Right lobe of liver (tissue), 6 donors: ENCODE measurements around the gene EML4. TPM values are rescaled to one million over a fixed set of nuclear protein-coding genes. Genes with fewer than 3 reads are reported as not detected.
A peak's percentile ranks its signal among the peaks of the same experiment; 100 is the strongest.

Experiments used
- ATAC-seq, 4 donors: fragments of 200-7000 bp; cut with Tn5 transposase; one replicate each; pipeline ENCODE4 v1.9.1; 2020; ENCODE audit warnings: mild to moderate bottlenecking in 4 of 4, moderate library complexity in 4 of 4
- DNase-seq, 3 donors: peaks; one replicate each; pipeline ENCODE4 v3.0.0-alpha.2; 2020
- H3K27ac ChIP-seq, 3 donors: fragments of 200-600 bp; one replicate each; pipeline ENCODE4 v1.8.0; 2022
- H3K27me3 ChIP-seq, 2 donors: fragments of 200-600 bp; one replicate each; pipeline ENCODE4 v1.8.0; 2022
- H3K36me3 ChIP-seq, 4 donors: fragments of 200-600 bp; sonication (generic) in 1 of 4; one replicate each; pipeline versions ENCODE4 v1.5.1 to v1.8.0; 2017 to 2022; ENCODE audit warnings: control low read depth in 1 of 4
- H3K4me1 ChIP-seq, 4 donors: fragments of 200-600 bp; sonication (generic) in 1 of 4; one replicate each; pipeline versions ENCODE4 v1.5.1 to v1.8.0; 2017 to 2022; ENCODE audit warnings: control low read depth in 1 of 4
- H3K4me3 ChIP-seq, 3 donors: fragments of 200-600 bp; one replicate each; pipeline ENCODE4 v1.8.0; 2022
- H3K9me3 ChIP-seq, 4 donors: fragments of 200-600 bp; sonication (generic) in 1 of 4; one replicate each; pipeline versions ENCODE4 v1.5.1 to v1.8.0; 2017 to 2022; ENCODE audit warnings: control low read depth in 1 of 4
- CTCF ChIP-seq, 4 donors: fragments of 200-600 bp in 3 of 4; fragments of 450-650 bp in 1 of 4; IDR thresholded peaks; one replicate each; pipeline versions ENCODE4 v1.5.1 to v1.8.0; 2016 to 2022; ENCODE audit warnings: antibody characterized with exemption in 4 of 4, mild to moderate bottlenecking in 2 of 4
- POLR2A ChIP-seq: fragments of 450-650 bp; IDR thresholded peaks from one replicate; pipeline ENCODE4 v1.6.1; 2017; ENCODE audit warnings: antibody characterized with exemption, mild to moderate bottlenecking
- WGBS: methylation state at CpG from one replicate; pipeline ENCODE4 v1.1.6; 2018; ENCODE audit warnings: low coverage, low lambda C conversion rate; ENCODE audit not compliant: insufficient coverage; ENCODE audit errors: missing lambda C conversion rate; 5-methylcytosine and 5-hydroxymethylcytosine counted together
- intact Hi-C, 2 donors: fragments of 100-400 bp; cut with DNase I; formaldehyde crosslinking; loops; one replicate each; pipeline versions ENCODE4 v1.11.2 to v1.14.1; 2022
- total RNA-seq, 6 experiments: library from RNA; depleted of rRNA in 2 of 6; stranded (reverse); fragments of >200 nt in 2 of 6; fragmentation: NEBNext Ultra II Directional in 3 of 6; extraction: Animal tissue kit (Norgen Biotek cat#: 25700) in 3 of 6; gene quantifications; one replicate each; pipeline versions ENCODE4 v1.1.0 to v1.2.4, GENCODE V29; 2016 to 2023
- donor health status: DM: no; HTN: yes; CAD: no.
- donor health status: DM: no; HTN: no; CAD: no.
- donor health status: DM: no; HTN: no; CAD: no.
- donor health status: DM: no; HTN: yes; CAD: no.
- donor health status: DM: no; HTN: yes; CAD: no.

EML4 gene
- total RNA-seq, 6 experiments from 2014 or later: 28.3 to 55.7 (median 36.7) TPM

GRCh38 chr2:42286268-42286946 lies 117.3 kb downstream of the EML4 start:
- 45% methylated on average over 2 of the region's 2 CpGs for WGBS

GRCh38 chr2:42288811-42289210 lies 119.7 kb downstream of the EML4 start:
- intact Hi-C loops: no loop called here
- no peak for TF ChIP-seq POLR2A
- no peak for TF ChIP-seq CTCF (IDR thresholded peaks at IDR 0.05)

More at GRCh38 chr2:42286268-42286946, 117.3 kb downstream of the EML4 start:
- intact Hi-C loops: no loop called here
- Histone ChIP-seq H3K9me3 (no peaks in the 10 kb centered on the region), H3K36me3 (peaks cover 0 to 18% (median 10%) of the 10 kb centered on the region in 4 donors), H3K27me3 (no peaks in the 10 kb centered on the region), H3K4me1 (peaks cover 0 to 14% (median 6%) of the 10 kb centered on the region in 4 donors), H3K4me3 (no peak overlapping the region), H3K27ac (peak overlapping the region in 1 of 3 donors; percentile 19)
- ATAC-seq: peak; percentile 46 to 75 (median 54)
- TF ChIP-seq CTCF (IDR thresholded peaks at IDR 0.05) (no peak), POLR2A (no peak)
- DNase-seq: no peak

GRCh38 chr2:42289222-42289621 lies 120.1 kb downstream of the EML4 start:
- no peak for TF ChIP-seq CTCF (IDR thresholded peaks at IDR 0.05)
- TF ChIP-seq POLR2A: no peak
- no peak overlapping the region for H3K4me3 ChIP-seq
- H3K27ac ChIP-seq: no peak overlapping the region
- ATAC-seq (no peak), DNase-seq (no peak)
- intact Hi-C loops: no loop called here
- H3K27me3 ChIP-seq: no peaks in the 10 kb centered on the region
- H3K9me3 ChIP-seq: no peaks in the 10 kb centered on the region
- H3K36me3 ChIP-seq: peaks cover 0 to 17% (median 5%) of the 10 kb centered on the region in 4 donors
- peaks cover 0 to 14% (median 6%) of the 10 kb centered on the region in 4 donors for H3K4me1 ChIP-seq
- 82% methylated on average over 4 of the region's 4 CpGs for WGBS

More at GRCh38 chr2:42288811-42289210, 119.7 kb downstream of the EML4 start:
- H3K4me1 ChIP-seq: peaks cover 0 to 14% (median 6%) of the 10 kb centered on the region in 4 donors
- 91% methylated on average over 1 of the region's 1 CpG for WGBS
- ATAC-seq (no peak), DNase-seq (no peak)
- no peaks in the 10 kb centered on the region for H3K27me3 ChIP-seq
- no peaks in the 10 kb centered on the region for H3K9me3 ChIP-seq
- no peak overlapping the region for H3K4me3 ChIP-seq
- no peak overlapping the region for H3K27ac ChIP-seq
- peaks cover 0 to 17% (median 5%) of the 10 kb centered on the region in 4 donors for H3K36me3 ChIP-seq

GRCh38 chr2:42290005-42290404 lies 120.9 kb downstream of the EML4 start:
- Histone ChIP-seq H3K4me1 (peaks cover 0 to 14% (median 6%) of the 10 kb centered on the region in 4 donors), H3K36me3 (peaks cover 0 to 20% (median 7%) of the 10 kb centered on the region in 4 donors), H3K27ac (no peak overlapping the region), H3K9me3 (no peaks in the 10 kb centered on the region), H3K27me3 (no peaks in the 10 kb centered on the region), H3K4me3 (no peak overlapping the region)
- ATAC-seq: no peak
- WGBS: 95% methylated on average over 8 of the region's 8 CpGs
- intact Hi-C loops: no loop called here
- DNase-seq: no peak
- TF ChIP-seq POLR2A: no peak
- TF ChIP-seq CTCF (IDR thresholded peaks at IDR 0.05): no peak
